Measurements from ENCODE around the gene PPDPF. TPM values are rescaled to one million over a fixed set of nuclear protein-coding genes. Genes with fewer than 3 reads are reported as not detected.

PPDPF gene
- total RNA-seq, 1 experiment from 2014 or later = 148 TPM

GRCh38 chr20:63536997-63537524 is 16.5 kb downstream of the PPDPF start, which contains the start of gene PTK6:
Gene PTK6 (minus strand): TSS chr20:63537376. CDS start chr20:63537314, 62 bp downstream.
- no peaks in the 10 kb centered on the region for H3K27me3 ChIP-seq (replicated peaks; ENCODE audit: insufficient read depth, low read depth, low read length, poor library complexity)
- TF ChIP-seq CTCF (conservative IDR thresholded peaks at IDR 0.05; ENCODE audit: low read depth, low read length) (no peak), EZH2 (IDR thresholded peaks at IDR 0.05; ENCODE audit: borderline replicate concordance, low read depth, low read length, poor library complexity, severe bottlenecking) (no peak)
- H3K4me1 ChIP-seq (ENCODE audit: insufficient read depth, low read length, poor library complexity, severe bottlenecking) = peaks cover 5% of the 10 kb centered on the region
- no peak for DNase-seq (ENCODE audit: low spot score)
- H3K27ac ChIP-seq (ENCODE audit: low read depth, low read length, poor library complexity, severe bottlenecking) = no peak within 1 kb of the TSS
- intact Hi-C loops (cut with micrococcal nuclease; ENCODE audit: unreplicated experiment) = loop anchor here (5.0 kb wide), 3 partner anchors 250 to 585 kb away; partner anchors contain the start of gene SAMD10
- H3K4me3 ChIP-seq (ENCODE audit: low read depth, low read length, poor library complexity, severe bottlenecking) = peak within 1 kb of the TSS; percentile 18
- no peaks in the 10 kb centered on the region for H3K9me3 ChIP-seq (ENCODE audit: low read depth, low read length, poor library complexity, severe bottlenecking)
- ChIA-PET CTCF (interaction anchor here (1.0 kb wide), 1 partner anchor 437 kb away, joined by 6 read pairs; no protein-coding TSS in a partner anchor), POLR2A (ENCODE audit: low non-redundant PET) (no interaction called here)
- H3K36me3 ChIP-seq (ENCODE audit: insufficient read depth, low read length, poor library complexity, severe bottlenecking) = no peaks in the 10 kb centered on the region
- no TSS peak for BruUV-seq (replicated peaks)

- H3K4me3 ChIP-seq (ENCODE audit: low read depth, low read length, poor library complexity, severe bottlenecking) = peak overlapping the region; percentile 18
- no peaks in the 10 kb centered on the region for H3K9me3 ChIP-seq (ENCODE audit: low read depth, low read length, poor library complexity, severe bottlenecking)
- ChIA-PET CTCF (interaction anchor here (0.9 to 1.0 kb wide), 2 partner anchors 36 to 436 kb away, joined by 3 to 6 read pairs; partner anchors contain the start of gene HELZ2), POLR2A (ENCODE audit: low non-redundant PET) (no interaction called here)
- BruUV-seq (replicated peaks) = no TSS peak
- no peaks in the 10 kb centered on the region for H3K36me3 ChIP-seq (ENCODE audit: insufficient read depth, low read length, poor library complexity, severe bottlenecking)
- H3K27ac ChIP-seq (ENCODE audit: low read depth, low read length, poor library complexity, severe bottlenecking) = no peak overlapping the region
- intact Hi-C loops (cut with micrococcal nuclease; ENCODE audit: unreplicated experiment) = loop anchor here (5.0 kb wide), 3 partner anchors 250 to 585 kb away; partner anchors contain the start of gene SAMD10
- H3K4me1 ChIP-seq (ENCODE audit: insufficient read depth, low read length, poor library complexity, severe bottlenecking) = peaks cover 5% of the 10 kb centered on the region
- TF ChIP-seq CTCF (conservative IDR thresholded peaks at IDR 0.05; ENCODE audit: low read depth, low read length) (peak; percentile 93), EZH2 (IDR thresholded peaks at IDR 0.05; ENCODE audit: borderline replicate concordance, low read depth, low read length, poor library complexity, severe bottlenecking) (no peak)
- H3K27me3 ChIP-seq (replicated peaks; ENCODE audit: insufficient read depth, low read depth, low read length, poor library complexity) = no peaks in the 10 kb centered on the region
- DNase-seq (ENCODE audit: low spot score) = peak; percentile 85
Observed at GRCh38 chr20:63537525-63538203, 17.1 kb downstream of the PPDPF start.

- Histone ChIP-seq H3K27ac (ENCODE audit: low read depth, low read length, poor library complexity, severe bottlenecking) (no peak overlapping the region), H3K36me3 (ENCODE audit: insufficient read depth, low read length, poor library complexity, severe bottlenecking) (no peaks in the 10 kb centered on the region), H3K9me3 (ENCODE audit: low read depth, low read length, poor library complexity, severe bottlenecking) (no peaks in the 10 kb centered on the region), H3K4me1 (ENCODE audit: insufficient read depth, low read length, poor library complexity, severe bottlenecking) (peaks cover 5% of the 10 kb centered on the region), H3K4me3 (ENCODE audit: low read depth, low read length, poor library complexity, severe bottlenecking) (no peak overlapping the region), H3K27me3 (replicated peaks; ENCODE audit: insufficient read depth, low read depth, low read length, poor library complexity) (no peaks in the 10 kb centered on the region)
- BruUV-seq (replicated peaks) = no TSS peak
- intact Hi-C loops (cut with micrococcal nuclease; ENCODE audit: unreplicated experiment) = loop anchor here (5.0 kb wide), 3 partner anchors 249 to 584 kb away; partner anchors contain the start of gene SAMD10
- CTCF ChIA-PET = interaction anchor here (0.9 to 1.0 kb wide), 2 partner anchors 36 to 435 kb away, joined by 3 to 6 read pairs; partner anchors contain the start of gene HELZ2
- POLR2A ChIA-PET (ENCODE audit: low non-redundant PET) = no interaction called here
- no peak for DNase-seq (ENCODE audit: low spot score)
- no peak for TF ChIP-seq EZH2 (IDR thresholded peaks at IDR 0.05; ENCODE audit: borderline replicate concordance, low read depth, low read length, poor library complexity, severe bottlenecking)
- TF ChIP-seq CTCF (conservative IDR thresholded peaks at IDR 0.05; ENCODE audit: low read depth, low read length) = no peak
Observed at GRCh38 chr20:63538204-63539091, 17.9 kb downstream of the PPDPF start.
